Pulmonary artery endothelial cell (primary cell): ENCODE results near the gene REXO1. TPM values are rescaled to one million over a fixed set of nuclear protein-coding genes. Genes with fewer than 3 reads are reported as not detected.

Experiments used
- DNase-seq: peaks from one replicate; pipeline ENCODE4 v3.0.0-alpha.2; 2011; ENCODE audit warnings: low read depth, low spot score
- total RNA-seq: library from RNA; depleted of rRNA; stranded (reverse); fragments of >200 nt; gene quantifications from 2 replicates; pipeline ENCODE4 v1.2.3, GENCODE V29; 2014

The REXO1 gene
- total RNA-seq, 1 donor from 2014 or later: 6.5 TPM

DNA sequence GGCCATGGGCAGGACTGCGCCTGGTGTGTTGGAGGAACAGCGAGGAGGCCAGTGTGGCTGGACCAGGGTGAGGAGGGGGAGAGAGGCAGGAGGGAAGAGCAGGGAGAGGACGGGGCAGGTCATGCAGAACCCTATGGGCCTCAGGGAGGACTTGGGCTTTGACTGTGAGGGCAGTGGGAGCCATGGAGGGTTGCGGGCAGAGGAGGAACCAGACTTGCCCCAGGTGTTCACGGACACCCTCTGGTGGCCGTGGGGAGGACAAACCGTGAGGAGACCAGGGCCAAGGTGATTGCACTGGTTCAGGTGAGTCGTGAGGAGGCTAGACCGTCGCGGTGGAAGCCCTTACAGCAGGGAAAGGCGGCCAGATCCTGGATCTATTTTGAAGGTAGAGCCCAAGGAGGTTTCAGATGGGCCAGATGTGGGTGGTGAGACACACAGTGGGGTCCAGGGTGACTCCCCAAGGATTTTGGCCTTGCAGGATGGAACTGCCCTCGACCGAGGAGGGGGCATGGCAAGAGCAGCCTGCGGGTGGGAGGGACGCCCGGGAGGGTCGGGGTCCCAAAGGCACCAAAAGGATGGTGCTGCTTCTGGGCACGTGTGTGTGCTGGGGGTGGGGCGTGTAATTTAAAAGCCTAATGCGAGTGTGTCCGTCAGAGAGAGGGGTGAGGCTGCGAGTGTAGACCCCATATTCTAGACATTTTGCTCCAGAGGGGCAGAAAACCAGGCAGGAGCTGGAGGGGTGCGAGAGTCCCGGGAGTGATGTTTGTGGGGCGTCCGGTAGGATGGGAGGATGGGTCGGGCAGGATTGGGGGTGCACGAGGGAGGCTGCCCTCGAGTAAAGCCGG is 2.7 kb upstream of the REXO1 start:
- DNase-seq: no peak

GRCh38 chr19:1849886-1850398 is 1.7 kb upstream of the REXO1 start:
- no peak for DNase-seq

GRCh38 chr19:1849132-1849474 is 820 bp upstream of the REXO1 start:
- DNase-seq: no peak

- no peak for DNase-seq
These were observed 442 bp downstream of the REXO1 start for GRCh38 chr19:1847684-1848398.

- no peak for DNase-seq
These were observed 967 bp downstream of the REXO1 start for GRCh38 chr19:1847348-1847683.

DNA sequence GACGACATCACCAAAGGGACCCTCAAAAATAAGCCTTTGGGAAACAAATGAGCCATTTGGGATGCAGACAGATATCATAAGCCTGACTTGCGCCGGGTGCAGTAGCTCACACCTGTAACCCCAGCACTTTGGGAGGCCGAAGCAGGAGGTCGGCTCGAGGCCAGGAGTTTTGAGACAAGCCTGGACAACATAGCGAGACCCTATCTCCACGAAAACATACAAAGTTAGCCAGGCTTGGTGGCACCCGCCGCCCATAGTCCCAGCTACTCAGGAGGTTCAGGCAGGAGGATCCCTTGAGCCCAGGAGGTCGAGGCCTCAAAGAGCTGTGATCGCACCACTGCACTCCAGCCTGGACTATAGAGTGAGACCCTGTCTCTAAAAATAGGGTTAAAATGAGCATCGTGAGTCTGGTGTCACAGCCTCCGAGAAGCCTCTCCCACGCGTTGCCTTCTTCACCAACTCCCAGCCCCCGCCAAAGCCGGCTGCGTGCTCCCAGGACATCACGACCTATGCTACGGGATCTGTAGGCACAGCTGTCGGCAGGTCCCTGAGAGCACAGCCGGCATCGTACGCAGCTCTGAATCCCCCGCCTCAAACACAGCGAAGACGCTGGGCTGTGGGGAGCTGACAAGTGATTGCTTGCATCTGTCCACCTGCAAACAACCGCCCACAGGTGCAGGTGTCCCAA is 1.6 kb downstream of the REXO1 start:
- no peak for DNase-seq

- no peak for DNase-seq
These were observed 2.6 kb downstream of the REXO1 start for GRCh38 chr19:1845642-1846041.

- DNase-seq: no peak
These were observed 3.2 kb downstream of the REXO1 start for GRCh38 chr19:1845125-1845515.

GRCh38 chr19:1844513-1845124 is 3.7 kb downstream of the REXO1 start:
- DNase-seq: no peak

DNA sequence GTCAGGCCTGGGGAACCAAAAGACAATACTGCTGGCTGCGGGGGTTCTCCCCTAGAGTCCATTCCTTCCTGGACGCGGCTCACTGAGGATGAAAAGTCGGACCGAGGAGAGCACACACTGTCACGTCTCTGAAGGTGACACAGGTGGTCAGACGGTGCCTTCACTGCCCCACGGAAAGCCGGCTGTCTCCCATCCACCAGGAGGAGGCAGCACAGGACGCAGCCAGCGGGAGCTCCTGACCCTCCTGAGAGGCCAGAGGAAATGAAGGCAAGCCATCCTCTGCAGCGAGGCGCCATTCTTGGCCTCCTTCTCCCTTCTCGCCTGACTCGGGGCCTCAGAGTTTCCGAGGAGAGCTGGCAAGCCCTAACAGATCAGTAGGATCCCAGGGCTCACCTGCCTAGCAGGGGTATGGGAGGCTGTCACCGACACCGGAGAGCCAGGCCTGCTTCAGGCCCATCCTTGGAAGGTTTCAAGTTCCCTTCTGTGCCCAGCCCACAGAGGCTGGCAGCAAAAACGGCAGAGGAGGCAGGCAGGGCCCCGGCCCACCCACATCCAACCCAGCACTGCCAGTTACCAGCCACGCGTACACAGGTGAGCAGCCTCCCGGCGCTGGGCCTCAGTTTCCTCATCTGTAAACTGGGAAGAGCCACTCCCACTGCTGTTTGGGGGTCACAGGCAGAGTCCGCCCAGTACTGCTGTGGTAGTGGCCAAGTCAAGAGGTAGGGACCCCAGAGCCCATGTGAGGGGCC is 4.5 kb downstream of the REXO1 start:
- DNase-seq: no peak

- DNase-seq: no peak
These were observed 5.2 kb downstream of the REXO1 start for GRCh38 chr19:1843116-1843515.

DNA sequence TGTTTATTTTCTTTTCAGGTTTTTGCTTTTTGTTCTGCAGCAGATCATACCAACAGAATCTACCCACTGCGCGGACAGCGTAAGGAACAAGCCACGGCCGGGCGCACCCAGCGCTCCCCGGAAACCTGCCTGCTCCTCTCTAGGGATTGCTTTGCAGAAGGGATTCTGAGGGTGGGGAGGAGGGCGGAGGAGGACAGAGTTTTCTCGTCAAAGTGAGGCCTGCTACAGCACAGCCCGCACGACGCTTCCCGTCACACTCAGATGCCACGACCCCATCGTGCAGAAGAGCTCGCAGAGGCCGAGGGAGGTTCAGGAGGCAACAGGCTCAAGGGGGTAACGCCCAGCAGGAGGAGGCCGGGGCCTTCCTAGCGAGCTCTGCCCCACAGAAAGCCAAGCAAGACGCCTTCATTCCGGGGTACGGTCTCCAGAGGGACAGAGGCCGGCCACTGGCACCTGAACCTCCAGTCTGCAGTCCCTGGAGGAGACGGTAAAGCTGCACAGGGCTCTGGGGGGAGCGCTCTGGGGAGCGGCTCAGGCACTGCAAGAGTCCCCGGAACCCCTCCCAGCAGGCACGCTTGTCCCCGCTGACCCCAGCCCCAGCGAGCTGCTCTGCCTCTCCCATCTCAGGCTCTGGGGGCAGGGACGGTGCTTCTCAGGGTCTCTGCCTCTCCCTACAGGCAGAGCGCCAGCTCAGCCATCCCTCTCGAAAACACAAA is 6.9 kb downstream of the REXO1 start:
- DNase-seq: no peak

- DNase-seq: no peak
These were observed 7.7 kb downstream of the REXO1 start for GRCh38 chr19:1840541-1841115.

GRCh38 chr19:1839658-1840540 is 8.4 kb downstream of the REXO1 start:
- no peak for DNase-seq

DNA sequence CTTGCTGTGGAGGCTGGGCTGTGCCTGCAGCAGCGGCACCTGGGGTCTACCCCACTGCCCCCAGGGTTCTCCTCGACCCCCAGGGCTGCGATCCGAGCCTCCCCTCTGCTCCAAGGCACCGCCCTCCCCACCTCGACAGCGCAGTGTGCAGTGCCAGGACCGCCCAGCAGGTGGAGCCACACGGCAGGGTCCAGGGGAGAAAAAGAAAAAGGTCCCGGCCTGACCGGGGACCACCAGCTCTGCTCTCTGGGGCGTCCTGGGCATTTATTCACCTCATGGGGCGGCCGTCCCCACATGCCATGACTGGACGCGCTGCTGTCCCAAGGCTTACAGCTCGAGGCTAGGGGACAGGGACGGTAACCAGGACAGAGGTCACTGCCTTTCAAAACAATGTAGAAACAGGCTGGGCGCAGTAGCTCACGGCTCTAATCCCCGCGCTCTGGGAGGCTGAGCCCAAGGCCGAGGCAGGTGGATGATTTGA is 10.6 kb downstream of the REXO1 start:
- no peak for DNase-seq

DNA sequence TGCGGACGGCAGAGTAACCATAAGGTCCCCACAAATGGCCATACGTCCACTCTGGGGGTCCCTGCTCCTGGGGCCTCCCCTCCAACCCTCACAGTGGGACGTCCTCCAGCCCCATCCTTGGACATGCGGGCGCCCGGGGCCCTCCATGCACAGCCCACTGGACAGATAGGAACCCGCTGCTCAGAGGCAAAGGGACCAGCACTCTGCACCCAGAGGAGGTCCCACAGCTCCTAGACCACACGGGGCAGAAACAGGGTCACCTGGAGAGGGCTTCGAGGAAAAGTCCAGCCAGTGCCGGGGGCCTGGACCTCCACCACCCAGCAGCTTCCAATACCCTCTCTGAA is 11.1 kb downstream of the REXO1 start:
- DNase-seq: no peak

- no peak for DNase-seq
These were observed 11.6 kb downstream of the REXO1 start for GRCh38 chr19:1836458-1837221.

- no peak for DNase-seq
These were observed 14.7 kb downstream of the REXO1 start for GRCh38 chr19:1833540-1833939.
